Heart right ventricle (tissue), 16 donors: ENCODE measurements around the gene BMP5. TPM values are rescaled to one million over a fixed set of nuclear protein-coding genes. Genes with fewer than 3 reads are reported as not detected.

ENCODE experiments used
- ATAC-seq, 8 donors: fragments of 200-7000 bp; cut with Tn5 transposase; one replicate each; pipeline ENCODE4 v1.9.1; 2020; ENCODE audit warnings: mild to moderate bottlenecking in 8 of 8, moderate library complexity in 8 of 8, moderate number of reproducible peaks in 1 of 8
- DNase-seq, 2 donors: peaks; one replicate each; pipeline ENCODE4 v3.0.0-alpha.2; 2020
- H3K27ac ChIP-seq, 10 donors: fragments of 200-600 bp; sonication (generic) in 2 of 10; one replicate each; pipeline versions ENCODE4 v1.5.0 to v1.8.0; 2020 to 2022; ENCODE audit warnings: mild to moderate bottlenecking in 3 of 10
- H3K27me3 ChIP-seq, 7 donors: fragments of 200-600 bp; one replicate each; pipeline ENCODE4 v1.8.0; 2021 to 2022; ENCODE audit warnings: mild to moderate bottlenecking in 2 of 7
- H3K36me3 ChIP-seq, 9 donors: fragments of 200-600 bp; sonication (generic) in 1 of 9; one replicate each; pipeline versions ENCODE4 v1.5.0 to v1.8.0; 2020 to 2022; ENCODE audit warnings: mild to moderate bottlenecking in 2 of 9
- H3K4me1 ChIP-seq, 9 donors: fragments of 200-600 bp; sonication (generic) in 1 of 9; one replicate each; pipeline versions ENCODE4 v1.5.0 to v1.8.0; 2020 to 2022; ENCODE audit warnings: mild to moderate bottlenecking in 4 of 9
- H3K4me3 ChIP-seq, 10 donors: fragments of 200-600 bp; sonication (generic) in 2 of 10; one replicate each; pipeline versions ENCODE4 v1.5.0 to v1.8.0; 2020 to 2022; ENCODE audit warnings: mild to moderate bottlenecking in 7 of 10, moderate library complexity in 2 of 10
- H3K9me3 ChIP-seq, 11 donors: fragments of 200-600 bp in 10 of 11; sonication (generic) in 2 of 11; one replicate each; pipeline versions ENCODE4 v1.5.0 to v1.8.0; 2013 to 2022; ENCODE audit warnings: mild to moderate bottlenecking in 2 of 11, control low read depth in 1 of 11, moderate library complexity in 1 of 11
- CTCF ChIP-seq, 9 donors: fragments of 200-600 bp; sonication (generic) in 2 of 9; IDR thresholded peaks; one replicate each; pipeline versions ENCODE4 v1.5.0 to v1.8.0; 2021 to 2022; ENCODE audit warnings: antibody characterized with exemption in 9 of 9, mild to moderate bottlenecking in 5 of 9, moderate library complexity in 1 of 9
- WGBS, 2 donors: extraction: QIAGEN DNeasy Blood & Tissue Kit; methylation state at CpG; one replicate each; pipeline ENCODE4 v1.1.7; 2013; ENCODE audit warnings: inconsistent platforms in 1 of 2; 5-methylcytosine and 5-hydroxymethylcytosine counted together
- intact Hi-C, 10 donors: fragments of 100-400 bp; cut with DNase I; formaldehyde crosslinking; loops; one replicate each; pipeline versions ENCODE4 v1.11.1 to v1.14.2; 2022
- polyA plus RNA-seq, 2 donors: library from polyadenylated mRNA; stranded (reverse); fragments of 200-250 nt; gene quantifications; one replicate each; pipeline ENCODE4 v1.2.3, GENCODE V29; 2013
- total RNA-seq, 10 donors: library from RNA; stranded (reverse); fragmentation: NEBNext Ultra II Directional in 3 of 10; extraction: Animal tissue kit (Norgen Biotek cat#: 25700) in 3 of 10; gene quantifications; one replicate each; pipeline versions ENCODE4 v1.2.1 to v1.2.4, GENCODE V29; 2021 to 2023
- donor health status: Arrhythmogenic right ventricular cardiomyopathy.
- donor health status: ischemic (EF 13 %, LVEDD 7.1; RV severe dilation, severe dysfunction).
- donor health status: healthy with polysubstance abuse.
- donor health status: DM: no; HTN: yes; CAD: no.
- donor health status: DM: no; HTN: no; CAD: no.
- donor health status: ischemic (EF 25% LVEDD 6.9; RV normal size, moderate dysfunction).
- donor health status: ischemic (EF 25% LVEDD 5.7; RV mildly dilated, moderate dysfunction).
- donor health status: healthy.
- donor health status: DM: yes; HTN: yes; CAD: no.
- donor health status: Ischemic cardiomyopathy.
- donor health status: ischemic (EF 35%, LVEDD 5.7; RV mildly dilated, moderate dysfunction).
- donor health status: nonischemic (EF 11% LVEDD 7.7; RV severe dilation, severe dysfunction).
- donor health status: DM: yes; HTN: yes; CAD: no.
- donor health status: PGD.
- donor health status: ischemic (EF 29% LVEDD 5.4; RV normal size, mild dysfunction).
- donor health status: nonischemic (EF 23%, LVEDD 6.1; RV moderate dilation, normal function).

Gene BMP5
- total and polyA plus RNA-seq, 12 donors: 0.60 to 3.8 (median 1.8) TPM

DNA sequence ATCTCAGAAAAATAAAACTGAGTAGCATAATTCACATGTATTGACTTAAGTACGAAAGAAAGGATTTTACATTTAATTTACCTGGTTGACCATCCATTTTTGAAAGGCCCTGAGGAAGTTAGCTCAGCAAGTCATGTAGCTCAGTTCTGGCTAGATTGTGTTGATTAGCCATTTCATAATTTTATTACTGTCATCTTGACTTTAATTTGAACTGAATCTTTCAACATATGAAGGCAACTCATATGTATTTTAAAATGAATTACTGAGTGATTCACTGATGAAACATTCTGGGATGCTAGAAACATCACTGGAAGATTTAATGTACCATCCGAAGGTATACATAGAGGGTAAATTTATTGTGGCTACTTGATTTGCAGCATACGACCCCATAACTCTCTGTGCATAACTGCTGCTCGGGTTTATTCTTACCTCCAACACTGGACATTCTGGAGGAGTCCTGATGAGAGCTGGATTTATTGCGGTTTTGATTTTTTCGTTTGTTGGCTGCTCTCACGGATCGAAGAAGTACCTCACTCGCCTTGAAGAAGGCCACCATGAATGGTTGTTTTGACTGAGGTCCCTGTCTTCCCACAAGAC lies 101.7 kb downstream of the BMP5 start:
- DNase-seq (no peak), ATAC-seq (no peak)
- Histone ChIP-seq H3K4me3 (no peak overlapping the region), H3K27ac (no peak overlapping the region), H3K4me1 (no peaks in the 10 kb centered on the region), H3K27me3 (no peaks in the 10 kb centered on the region), H3K36me3 (no peaks in the 10 kb centered on the region), H3K9me3 (no peaks in the 10 kb centered on the region)
- WGBS, 2 donors: 88 to 91% methylated on average over 9 of the region's 9 CpGs
- TF ChIP-seq CTCF (IDR thresholded peaks at IDR 0.05): no peak
- intact Hi-C loops: no loop called here

DNA sequence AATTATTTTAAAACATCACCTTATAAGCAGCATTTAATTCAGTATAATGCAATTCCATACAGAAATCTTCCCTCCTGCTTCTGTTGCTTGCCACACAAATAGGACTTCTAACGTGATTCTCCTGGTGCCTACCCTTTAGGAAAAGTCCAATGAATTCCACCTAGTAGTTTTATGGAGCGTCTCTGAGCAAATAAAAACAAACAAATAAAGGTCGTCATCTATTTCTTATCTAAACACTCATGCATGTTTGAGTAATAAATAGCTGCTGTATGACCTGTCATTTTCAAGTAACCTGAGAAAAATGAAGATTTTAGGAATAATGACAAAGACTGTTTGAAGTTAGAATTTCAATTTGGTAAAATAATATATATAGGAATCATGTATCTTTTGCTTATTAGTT lies 102.7 kb downstream of the BMP5 start:
- no peaks in the 10 kb centered on the region for H3K4me1 ChIP-seq
- H3K9me3 ChIP-seq: no peaks in the 10 kb centered on the region
- no peaks in the 10 kb centered on the region for H3K36me3 ChIP-seq
- intact Hi-C loops: no loop called here
- no peak for DNase-seq
- no peak for TF ChIP-seq CTCF (IDR thresholded peaks at IDR 0.05)
- no peak overlapping the region for H3K4me3 ChIP-seq
- WGBS, 2 donors: 64 to 69% methylated on average over 3 of the region's 3 CpGs
- H3K27ac ChIP-seq: no peak overlapping the region
- ATAC-seq: no peak
- H3K27me3 ChIP-seq: no peaks in the 10 kb centered on the region

DNA sequence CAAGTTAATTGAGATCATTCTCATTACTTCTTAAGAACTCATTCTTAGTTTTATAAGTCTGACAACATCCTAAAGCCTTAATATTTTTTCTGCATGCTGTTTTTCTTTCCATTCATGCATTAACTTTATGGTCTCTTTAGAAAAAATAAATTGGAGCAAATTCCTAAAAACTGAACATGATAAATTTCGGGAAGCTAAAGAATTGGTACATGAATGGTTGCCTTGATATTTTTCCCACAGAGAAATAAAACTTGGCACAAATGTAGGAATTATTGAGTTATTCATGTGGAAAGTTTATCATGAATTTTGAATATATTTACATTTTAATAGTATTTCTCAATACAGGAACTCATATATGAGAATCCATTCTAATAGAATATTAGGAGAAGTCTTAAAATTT lies 115.9 kb downstream of the BMP5 start:
- H3K4me3 ChIP-seq: no peak overlapping the region
- DNase-seq: no peak
- peaks cover 0 to 3% (median 0%) of the 10 kb centered on the region in 9 donors for H3K4me1 ChIP-seq

DNA sequence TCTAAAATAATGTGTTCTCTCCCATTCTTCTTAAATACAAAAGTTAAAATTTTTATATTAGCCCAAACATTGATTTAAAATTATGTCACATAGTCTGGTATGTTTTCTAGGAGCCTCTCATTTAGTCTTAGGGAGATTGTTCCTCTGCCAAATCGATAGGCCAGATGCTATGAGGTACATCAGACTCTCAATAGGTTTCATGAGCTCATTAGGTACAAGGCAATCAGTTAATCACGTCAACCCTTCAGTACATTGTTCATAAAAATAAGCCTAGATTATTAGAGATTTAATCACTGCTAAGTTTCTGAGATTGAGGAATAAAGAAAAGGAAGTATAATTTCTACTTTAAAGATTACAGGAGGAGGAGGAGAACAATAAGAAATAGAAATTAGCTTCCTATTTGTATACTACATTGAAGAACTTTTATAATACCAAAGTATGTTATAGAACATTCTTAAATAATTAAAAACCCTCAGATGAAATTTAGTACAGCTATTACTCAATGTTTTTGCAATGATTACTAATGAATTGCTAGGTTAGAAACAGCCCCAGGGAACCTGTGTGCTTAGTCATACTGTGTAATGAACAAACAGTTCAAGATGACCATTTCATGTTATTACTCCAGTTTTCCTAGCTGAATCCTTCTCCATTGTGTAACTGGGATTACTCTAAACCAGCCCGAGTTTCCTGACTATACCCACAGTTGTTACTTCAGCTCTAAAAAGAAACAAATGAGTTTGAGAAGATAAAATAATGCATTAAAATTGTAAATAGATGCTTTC lies 117.0 kb downstream of the BMP5 start:
- 66 to 77% methylated on average over 3 of the region's 3 CpGs for WGBS, 2 donors
- Histone ChIP-seq H3K36me3 (no peaks in the 10 kb centered on the region), H3K9me3 (no peaks in the 10 kb centered on the region), H3K27me3 (no peaks in the 10 kb centered on the region), H3K4me1 (peaks cover 0 to 3% (median 0%) of the 10 kb centered on the region in 9 donors), H3K27ac (peak overlapping the region in 4 of 10 donors; percentile 7 to 29 (median 22)), H3K4me3 (no peak overlapping the region)
- TF ChIP-seq CTCF (IDR thresholded peaks at IDR 0.05): no peak
- ATAC-seq (peak in 5 of 8 donors; percentile 46 to 96 (median 76)), DNase-seq (no peak)
- intact Hi-C loops: no loop called here

More for the DNA sequence above, 115.9 kb downstream of the BMP5 start:
- Histone ChIP-seq H3K9me3 (no peaks in the 10 kb centered on the region), H3K27ac (peak overlapping the region in 1 of 10 donors; percentile 32), H3K36me3 (no peaks in the 10 kb centered on the region), H3K27me3 (no peaks in the 10 kb centered on the region)
- intact Hi-C loops: no loop called here
- 77 to 78% methylated on average over 1 of the region's 1 CpG for WGBS, 2 donors
- ATAC-seq: no peak
- no peak for TF ChIP-seq CTCF (IDR thresholded peaks at IDR 0.05)
